HepG2 (cell line): ENCODE results near the gene SLC25A47. TPM values are rescaled to one million over a fixed set of nuclear protein-coding genes. Genes with fewer than 3 reads are reported as not detected.

Experiments used
- ARID4A ChIP-seq: sonication (generic); formaldehyde crosslinking; IDR thresholded peaks from 2 replicates; pipeline ENCODE4 v1.5.0; 2020; ENCODE audit warnings: mild to moderate bottlenecking, missing genetic modification reagents, borderline replicate concordance
- CAMTA2 ChIP-seq: sonication (generic); formaldehyde crosslinking; IDR thresholded peaks from 2 replicates; pipeline ENCODE4 v1.4.0; 2020; ENCODE audit warnings: mild to moderate bottlenecking, missing genetic modification reagents, borderline replicate concordance
- CC2D1A ChIP-seq: sonication (generic); formaldehyde crosslinking; IDR thresholded peaks from 2 replicates; pipeline ENCODE4 v1.8.1; 2023; ENCODE audit warnings: mild to moderate bottlenecking, missing genetic modification reagents
- DBP ChIP-seq: sonication (generic); formaldehyde crosslinking; IDR thresholded peaks from 2 replicates; pipeline ENCODE4 v1.4.0; 2020; ENCODE audit warnings: missing genetic modification reagents; ENCODE audit errors: not compliant biosample characterization
- HDAC6 ChIP-seq: fragments of 200-600 bp; sonication (generic); IDR thresholded peaks from 2 replicates; pipeline ENCODE4 v1.7.0; 2017; ENCODE audit warnings: mild to moderate bottlenecking, antibody characterized with exemption, low read length, low read depth
- HNF4G ChIP-seq, 2 experiments: sonication (generic) in 1 of 2; formaldehyde crosslinking in 1 of 2; IDR thresholded peaks; 2 replicates each; pipeline versions ENCODE4 v1.4.0 to v1.6.1; 2011 to 2020; ENCODE audit warnings: borderline replicate concordance in 2 of 2, low read depth in 2 of 2, mild to moderate bottlenecking in 2 of 2, low read length in 1 of 2, missing genetic modification reagents in 1 of 2, moderate library complexity in 1 of 2
- KAT8 ChIP-seq: IDR thresholded peaks from 2 replicates; pipeline ENCODE4 v1.6.1; 2016; ENCODE audit warnings: missing genetic modification reagents, missing compliant biosample characterization
- KMT2B ChIP-seq: IDR thresholded peaks from 2 replicates; pipeline ENCODE4 v1.6.1; 2016; ENCODE audit warnings: missing genetic modification reagents, missing compliant biosample characterization
- MIXL1 ChIP-seq: IDR thresholded peaks from 2 replicates; pipeline ENCODE4 v1.6.1; 2016
- NFE2 ChIP-seq: sonication (generic); formaldehyde crosslinking; IDR thresholded peaks from 2 replicates; pipeline ENCODE4 v1.4.0; 2020; ENCODE audit warnings: missing genetic modification reagents
- REPIN1 ChIP-seq: sonication (generic); formaldehyde crosslinking; IDR thresholded peaks from 2 replicates; pipeline ENCODE4 v1.8.0; 2022; ENCODE audit warnings: missing genetic modification reagents, low read depth, mild to moderate bottlenecking, borderline replicate concordance
- REXO4 ChIP-seq: sonication (generic); formaldehyde crosslinking; IDR thresholded peaks from 2 replicates; pipeline ENCODE4 v1.8.0; 2022; ENCODE audit warnings: missing genetic modification reagents, mild to moderate bottlenecking, borderline replicate concordance
- SMAD9 ChIP-seq: sonication (generic); formaldehyde crosslinking; IDR thresholded peaks from 2 replicates; pipeline ENCODE4 v1.5.1; 2020; ENCODE audit warnings: mild to moderate bottlenecking, missing genetic modification reagents
- ZNF180 ChIP-seq: sonication (generic); formaldehyde crosslinking; IDR thresholded peaks from 2 replicates; pipeline ENCODE4 v1.4.0; 2020; ENCODE audit warnings: low read depth, missing genetic modification reagents, borderline replicate concordance
- ZNF280D ChIP-seq: sonication (generic); formaldehyde crosslinking; IDR thresholded peaks from 2 replicates; pipeline ENCODE4 v1.5.1; 2020; ENCODE audit warnings: mild to moderate bottlenecking, missing genetic modification reagents
- ZNF362 ChIP-seq: sonication (generic); formaldehyde crosslinking; IDR thresholded peaks from 2 replicates; pipeline ENCODE4 v1.4.0; 2020; ENCODE audit warnings: missing genetic modification reagents, mild to moderate bottlenecking, borderline replicate concordance
- ZNF510 ChIP-seq: sonication (generic); formaldehyde crosslinking; IDR thresholded peaks from 2 replicates; pipeline ENCODE4 v1.4.0; 2020; ENCODE audit warnings: low read depth, mild to moderate bottlenecking, missing genetic modification reagents
- ZNF543 ChIP-seq: sonication (generic); formaldehyde crosslinking; IDR thresholded peaks from 2 replicates; pipeline ENCODE4 v1.4.0; 2020; ENCODE audit warnings: mild to moderate bottlenecking, missing genetic modification reagents
- ZSCAN21 ChIP-seq: sonication (generic); formaldehyde crosslinking; IDR thresholded peaks from 2 replicates; pipeline ENCODE4 v1.8.0; 2022; ENCODE audit warnings: mild to moderate bottlenecking, missing genetic modification reagents, moderate library complexity, borderline replicate concordance
- polyA plus RNA-seq, 8 experiments: library from polyadenylated mRNA; depleted of rRNA in 3 of 8; stranded (reverse) in 7 of 8; unstranded in 1 of 8; fragments of >200 nt; fragmentation: Illumina TruSeq in 4 of 8; extraction: Trizol in 4 of 8; gene quantifications; 2 replicates each; pipeline versions ENCODE4 v1.2.1 to v1.2.3, GENCODE V29; 2011 to 2016; ENCODE audit warnings: low read depth in 4 of 8, missing spikeins in 1 of 8, mixed read lengths in 1 of 8; ENCODE audit not compliant: insufficient read depth in 1 of 8
- total RNA-seq, 5 experiments: library from RNA; depleted of rRNA; stranded (reverse); fragments of >200 nt; fragmentation: Illumina TruSeq; extraction: Trizol; gene quantifications; 2 replicates each; pipeline ENCODE4 v1.2.3, GENCODE V29; 2016; ENCODE audit warnings: low read depth in 1 of 5

SLC25A47 gene
- total and polyA plus RNA-seq, 2 of the 13 experiments (the other 11 are each of a cell fraction or from before 2014, with no cell fraction given), result 1.0 to 1.7 TPM

GRCh38 chr14:100290607-100291304, 32.4 kb upstream of the SLC25A47 start (continued):
- TF ChIP-seq ARID4A (CRISPR knock-in tag), result peak; percentile 66; the same call in 1 of the 2 replicates
- TF ChIP-seq HNF4G (IDR thresholded peaks at IDR 0.05; ENCODE audit: borderline replicate concordance, low read depth, low read length), result peak; percentile 94
- TF ChIP-seq HNF4G (CRISPR knock-in tag; IDR thresholded peaks at IDR 0.05; ENCODE audit: borderline replicate concordance, low read depth), result peak; percentile 66; the same call in 1 of the 2 replicates
- peak; percentile 61; the same call in 1 of the 2 replicates for TF ChIP-seq ZNF362
- no peak for TF ChIP-seq REXO4 (CRISPR knock-in tag)
- TF ChIP-seq ZNF510, result no peak
- TF ChIP-seq CC2D1A (CRISPR knock-in tag), result no peak
- no peak for TF ChIP-seq ZNF180
- peak; percentile 71; the same call in 1 of the 2 replicates for TF ChIP-seq ZNF543 (CRISPR knock-in tag)
- TF ChIP-seq MIXL1, result peak; percentile 75
- TF ChIP-seq CAMTA2 (CRISPR knock-in tag), result peak; percentile 77; the same call in 1 of the 2 replicates
- TF ChIP-seq REPIN1, result no peak; the same call in none of the 2 replicates
- TF ChIP-seq KMT2B, result no peak
- peak; percentile 90 for TF ChIP-seq ZSCAN21 (CRISPR knock-in tag)
- TF ChIP-seq NFE2, result no peak
- TF ChIP-seq ZNF280D, result peak; percentile 73; the same call in 1 of the 2 replicates
- no peak for TF ChIP-seq SMAD9 (CRISPR knock-in tag)
- no peak for TF ChIP-seq DBP (CRISPR knock-in tag)
- no peak for TF ChIP-seq HDAC6
- peak; percentile 60 for TF ChIP-seq KAT8
